ENCODE measurements around the gene TTC7B. TPM values are rescaled to one million over a fixed set of nuclear protein-coding genes. Genes with fewer than 3 reads are reported as not detected.

TTC7B gene
- total and polyA plus RNA-seq, 2 experiments from 2014 or later = 5.2 to 28.2 TPM

GRCh38 chr14:90836692-90837063, 20.4 kb upstream of the TTC7B start:
- H3K4me3 ChIP-seq = no peak overlapping the region
- H3K4me1 ChIP-seq (ENCODE audit: insufficient read depth) = peaks cover 8% of the 10 kb centered on the region; the same call in 1 of the 2 replicates
- TF ChIP-seq EZH2phosphoT487 (IDR thresholded peaks at IDR 0.05; ENCODE audit: insufficient read depth, low read depth) = no peak
- TF ChIP-seq EZH2 (IDR thresholded peaks at IDR 0.05; ENCODE audit: insufficient read depth, poor library complexity, severe bottlenecking) = no peak
- 87 to 95% methylated on average over 5 to 7 of the region's 7 CpGs for WGBS, 2 experiments (ENCODE audit: low coverage in 1 of 2, low lambda C conversion rate in 2 of 2, missing lambda C conversion rate in 2 of 2)
- no peaks in the 10 kb centered on the region for H4K20me1 ChIP-seq (ENCODE audit: insufficient read depth)
- H3K9me2 ChIP-seq (ENCODE audit: insufficient read depth) = no peaks in the 10 kb centered on the region
- no peaks in the 10 kb centered on the region for H3K9me3 ChIP-seq (ENCODE audit: low read depth)
- no peak overlapping the region for H3K9ac ChIP-seq
- in situ Hi-C loops (cut with MboI) = no loop called here
- H3K79me2 ChIP-seq (ENCODE audit: insufficient read depth) = no peaks in the 10 kb centered on the region
- H3K36me3 ChIP-seq (ENCODE audit: low read depth) = no peaks in the 10 kb centered on the region
- H3K27ac ChIP-seq = no peak overlapping the region
- no peak for DNase-seq
- no peak overlapping the region for H3K4me2 ChIP-seq (ENCODE audit: unreplicated experiment)
- H3K27me3 ChIP-seq (replicated peaks; ENCODE audit: insufficient read depth) = no peaks in the 10 kb centered on the region
- H2AFZ ChIP-seq = no peak overlapping the region
- 0 out of 2 replicates have a peak, but pooled peaks cover 8% of the 10 kb centered on the region for H3F3A ChIP-seq (ENCODE audit: insufficient read depth)

- 81 to 82% methylated on average over 10 of the region's 10 CpGs for WGBS, 2 experiments (ENCODE audit: low coverage in 1 of 2, low lambda C conversion rate in 2 of 2, missing lambda C conversion rate in 2 of 2)
- Histone ChIP-seq H2AFZ (no peak overlapping the region), H3K27ac (no peak overlapping the region), H3K79me2 (ENCODE audit: insufficient read depth) (no peaks in the 10 kb centered on the region), H3K9ac (no peak overlapping the region), H3K4me2 (ENCODE audit: unreplicated experiment) (no peak overlapping the region), H3K9me3 (ENCODE audit: low read depth) (no peaks in the 10 kb centered on the region), H3K36me3 (ENCODE audit: low read depth) (no peaks in the 10 kb centered on the region), H3K4me3 (no peak overlapping the region), H3F3A (ENCODE audit: insufficient read depth) (no peaks in the 10 kb centered on the region), H3K4me1 (ENCODE audit: insufficient read depth) (peaks cover 4% of the 10 kb centered on the region; the same call in 1 of the 2 replicates), H3K27me3 (replicated peaks; ENCODE audit: insufficient read depth) (no peaks in the 10 kb centered on the region), H3K9me2 (ENCODE audit: insufficient read depth) (no peaks in the 10 kb centered on the region), H4K20me1 (ENCODE audit: insufficient read depth) (no peaks in the 10 kb centered on the region)
- no peak for DNase-seq
- in situ Hi-C loops (cut with MboI) = no loop called here
- no peak for TF ChIP-seq EZH2 (IDR thresholded peaks at IDR 0.05; ENCODE audit: insufficient read depth, poor library complexity, severe bottlenecking)
Measured at GRCh38 chr14:90831821-90832220, 15.6 kb upstream of the TTC7B start.

GRCh38 chr14:90830931-90831701, 14.9 kb upstream of the TTC7B start:
- Histone ChIP-seq H3K4me3 (no peak overlapping the region), H2AFZ (no peak overlapping the region), H3K27ac (no peak overlapping the region), H3K9me3 (ENCODE audit: low read depth) (no peaks in the 10 kb centered on the region), H3K79me2 (ENCODE audit: insufficient read depth) (no peaks in the 10 kb centered on the region), H3K9me2 (ENCODE audit: insufficient read depth) (no peaks in the 10 kb centered on the region), H3K27me3 (replicated peaks; ENCODE audit: insufficient read depth) (no peaks in the 10 kb centered on the region), H3K4me1 (ENCODE audit: insufficient read depth) (peaks cover 4% of the 10 kb centered on the region; the same call in 1 of the 2 replicates), H3F3A (ENCODE audit: insufficient read depth) (no peaks in the 10 kb centered on the region), H3K36me3 (ENCODE audit: low read depth) (no peaks in the 10 kb centered on the region), H3K4me2 (ENCODE audit: unreplicated experiment) (no peak overlapping the region), H4K20me1 (ENCODE audit: insufficient read depth) (no peaks in the 10 kb centered on the region), H3K9ac (no peak overlapping the region)
- in situ Hi-C loops (cut with MboI) = no loop called here
- no peak for TF ChIP-seq EZH2phosphoT487 (IDR thresholded peaks at IDR 0.05; ENCODE audit: insufficient read depth, low read depth)
- no peak for TF ChIP-seq EZH2 (IDR thresholded peaks at IDR 0.05; ENCODE audit: insufficient read depth, poor library complexity, severe bottlenecking)
- no peak for DNase-seq
- WGBS, 2 experiments (ENCODE audit: low coverage in 1 of 2, low lambda C conversion rate in 2 of 2, missing lambda C conversion rate in 2 of 2) = 79 to 81% methylated on average over 22 to 26 of the region's 26 CpGs

- Histone ChIP-seq H3K9me3 (ENCODE audit: low read depth) (no peaks in the 10 kb centered on the region), H3K9me2 (ENCODE audit: insufficient read depth) (no peaks in the 10 kb centered on the region), H3K36me3 (ENCODE audit: low read depth) (no peaks in the 10 kb centered on the region), H3K9ac (no peak overlapping the region), H4K20me1 (ENCODE audit: insufficient read depth) (no peaks in the 10 kb centered on the region), H3K4me2 (ENCODE audit: unreplicated experiment) (no peak overlapping the region), H3K4me1 (ENCODE audit: insufficient read depth) (peaks cover 4% of the 10 kb centered on the region; the same call in 1 of the 2 replicates), H3K4me3 (no peak overlapping the region), H3F3A (ENCODE audit: insufficient read depth) (no peaks in the 10 kb centered on the region), H3K79me2 (ENCODE audit: insufficient read depth) (no peaks in the 10 kb centered on the region), H3K27ac (no peak overlapping the region), H3K27me3 (replicated peaks; ENCODE audit: insufficient read depth) (no peaks in the 10 kb centered on the region), H2AFZ (no peak overlapping the region)
- no peak for DNase-seq
- TF ChIP-seq EZH2 (IDR thresholded peaks at IDR 0.05; ENCODE audit: insufficient read depth, poor library complexity, severe bottlenecking) (no peak), EZH2phosphoT487 (IDR thresholded peaks at IDR 0.05; ENCODE audit: insufficient read depth, low read depth) (no peak)
- in situ Hi-C loops (cut with MboI) = no loop called here
- WGBS, 2 experiments (ENCODE audit: low coverage in 1 of 2, low lambda C conversion rate in 2 of 2, missing lambda C conversion rate in 2 of 2) = 71 to 75% methylated on average over 4 of the region's 4 CpGs
Measured at GRCh38 chr14:90829677-90830076, 13.4 kb upstream of the TTC7B start.
